ENCODE results near the gene PI4KB.

The PI4KB gene

DNA sequence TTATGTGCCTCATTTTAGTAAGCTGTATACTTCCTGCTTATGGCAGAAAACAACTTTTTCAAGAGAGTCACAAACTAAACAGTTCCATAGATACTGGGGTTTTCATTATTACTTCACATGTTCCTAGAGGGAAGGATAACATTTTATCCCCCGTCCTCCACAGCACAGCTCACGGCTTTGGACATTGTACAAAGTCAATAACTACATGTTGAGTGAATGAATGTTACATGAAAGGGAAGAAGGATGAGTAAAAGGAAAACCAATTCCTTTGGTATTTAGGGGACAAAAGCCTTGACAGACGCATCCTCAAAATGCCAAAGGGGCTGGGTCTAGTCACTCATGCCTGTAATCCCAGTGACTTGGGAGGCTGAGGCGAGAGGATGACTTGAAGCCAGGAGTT, 14.8 kb downstream of the PI4KB start:
- no peak for ATAC-seq
- TF ChIP-seq RARB (CRISPR knock-in tag; IDR thresholded peaks at IDR 0.05) (no peak), ZFP3 (CRISPR knock-in tag; IDR thresholded peaks at IDR 0.05) (no peak), TOX (CRISPR knock-in tag; IDR thresholded peaks at IDR 0.05; ENCODE audit: borderline replicate concordance) (no peak), ZNF8 (CRISPR knock-in tag; IDR thresholded peaks at IDR 0.05) (no peak), ESRRG (CRISPR knock-in tag; IDR thresholded peaks at IDR 0.05) (no peak), BACH2 (CRISPR knock-in tag; IDR thresholded peaks at IDR 0.05; ENCODE audit: borderline replicate concordance) (no peak), PPARA (CRISPR knock-in tag; IDR thresholded peaks at IDR 0.05; ENCODE audit: borderline replicate concordance) (no peak), TCF4 (CRISPR knock-in tag; IDR thresholded peaks at IDR 0.05; ENCODE audit: borderline replicate concordance) (no peak), ISL1 (CRISPR knock-in tag; IDR thresholded peaks at IDR 0.05) (no peak), ZNF70 (CRISPR knock-in tag; IDR thresholded peaks at IDR 0.05) (no peak), ARNTL (CRISPR knock-in tag; IDR thresholded peaks at IDR 0.05; ENCODE audit: borderline replicate concordance, low read depth) (no peak), ZFP30 (CRISPR knock-in tag; IDR thresholded peaks at IDR 0.05) (no peak)
- TF ChIP-seq, protein P1, sequence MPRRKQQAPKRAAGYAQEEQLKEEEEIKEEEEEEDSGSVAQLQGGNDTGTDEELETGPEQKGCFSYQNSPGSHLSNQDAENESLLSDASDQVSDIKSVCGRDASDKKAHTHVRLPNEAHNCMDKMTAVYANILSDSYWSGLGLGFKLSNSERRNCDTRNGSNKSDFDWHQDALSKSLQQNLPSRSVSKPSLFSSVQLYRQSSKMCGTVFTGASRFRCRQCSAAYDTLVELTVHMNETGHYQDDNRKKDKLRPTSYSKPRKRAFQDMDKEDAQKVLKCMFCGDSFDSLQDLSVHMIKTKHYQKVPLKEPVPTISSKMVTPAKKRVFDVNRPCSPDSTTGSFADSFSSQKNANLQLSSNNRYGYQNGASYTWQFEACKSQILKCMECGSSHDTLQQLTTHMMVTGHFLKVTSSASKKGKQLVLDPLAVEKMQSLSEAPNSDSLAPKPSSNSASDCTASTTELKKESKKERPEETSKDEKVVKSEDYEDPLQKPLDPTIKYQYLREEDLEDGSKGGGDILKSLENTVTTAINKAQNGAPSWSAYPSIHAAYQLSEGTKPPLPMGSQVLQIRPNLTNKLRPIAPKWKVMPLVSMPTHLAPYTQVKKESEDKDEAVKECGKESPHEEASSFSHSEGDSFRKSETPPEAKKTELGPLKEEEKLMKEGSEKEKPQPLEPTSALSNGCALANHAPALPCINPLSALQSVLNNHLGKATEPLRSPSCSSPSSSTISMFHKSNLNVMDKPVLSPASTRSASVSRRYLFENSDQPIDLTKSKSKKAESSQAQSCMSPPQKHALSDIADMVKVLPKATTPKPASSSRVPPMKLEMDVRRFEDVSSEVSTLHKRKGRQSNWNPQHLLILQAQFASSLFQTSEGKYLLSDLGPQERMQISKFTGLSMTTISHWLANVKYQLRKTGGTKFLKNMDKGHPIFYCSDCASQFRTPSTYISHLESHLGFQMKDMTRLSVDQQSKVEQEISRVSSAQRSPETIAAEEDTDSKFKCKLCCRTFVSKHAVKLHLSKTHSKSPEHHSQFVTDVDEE (CRISPR knock-in tag; IDR thresholded peaks at IDR 0.05) = no peak
- TF ChIP-seq, protein P2, sequence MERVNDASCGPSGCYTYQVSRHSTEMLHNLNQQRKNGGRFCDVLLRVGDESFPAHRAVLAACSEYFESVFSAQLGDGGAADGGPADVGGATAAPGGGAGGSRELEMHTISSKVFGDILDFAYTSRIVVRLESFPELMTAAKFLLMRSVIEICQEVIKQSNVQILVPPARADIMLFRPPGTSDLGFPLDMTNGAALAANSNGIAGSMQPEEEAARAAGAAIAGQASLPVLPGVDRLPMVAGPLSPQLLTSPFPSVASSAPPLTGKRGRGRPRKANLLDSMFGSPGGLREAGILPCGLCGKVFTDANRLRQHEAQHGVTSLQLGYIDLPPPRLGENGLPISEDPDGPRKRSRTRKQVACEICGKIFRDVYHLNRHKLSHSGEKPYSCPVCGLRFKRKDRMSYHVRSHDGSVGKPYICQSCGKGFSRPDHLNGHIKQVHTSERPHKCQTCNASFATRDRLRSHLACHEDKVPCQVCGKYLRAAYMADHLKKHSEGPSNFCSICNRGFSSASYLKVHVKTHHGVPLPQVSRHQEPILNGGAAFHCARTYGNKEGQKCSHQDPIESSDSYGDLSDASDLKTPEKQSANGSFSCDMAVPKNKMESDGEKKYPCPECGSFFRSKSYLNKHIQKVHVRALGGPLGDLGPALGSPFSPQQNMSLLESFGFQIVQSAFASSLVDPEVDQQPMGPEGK (CRISPR knock-in tag; IDR thresholded peaks at IDR 0.05; ENCODE audit: borderline replicate concordance) = no peak
- TF ChIP-seq, protein P3, sequence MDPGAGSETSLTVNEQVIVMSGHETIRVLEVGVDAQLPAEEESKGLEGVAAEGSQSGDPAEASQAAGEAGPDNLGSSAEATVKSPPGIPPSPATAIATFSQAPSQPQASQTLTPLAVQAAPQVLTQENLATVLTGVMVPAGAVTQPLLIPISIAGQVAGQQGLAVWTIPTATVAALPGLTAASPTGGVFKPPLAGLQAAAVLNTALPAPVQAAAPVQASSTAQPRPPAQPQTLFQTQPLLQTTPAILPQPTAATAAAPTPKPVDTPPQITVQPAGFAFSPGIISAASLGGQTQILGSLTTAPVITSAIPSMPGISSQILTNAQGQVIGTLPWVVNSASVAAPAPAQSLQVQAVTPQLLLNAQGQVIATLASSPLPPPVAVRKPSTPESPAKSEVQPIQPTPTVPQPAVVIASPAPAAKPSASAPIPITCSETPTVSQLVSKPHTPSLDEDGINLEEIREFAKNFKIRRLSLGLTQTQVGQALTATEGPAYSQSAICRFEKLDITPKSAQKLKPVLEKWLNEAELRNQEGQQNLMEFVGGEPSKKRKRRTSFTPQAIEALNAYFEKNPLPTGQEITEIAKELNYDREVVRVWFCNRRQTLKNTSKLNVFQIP (CRISPR knock-in tag; IDR thresholded peaks at IDR 0.05; ENCODE audit: borderline replicate concordance, low read depth) = no peak
- TF ChIP-seq, protein P4, sequence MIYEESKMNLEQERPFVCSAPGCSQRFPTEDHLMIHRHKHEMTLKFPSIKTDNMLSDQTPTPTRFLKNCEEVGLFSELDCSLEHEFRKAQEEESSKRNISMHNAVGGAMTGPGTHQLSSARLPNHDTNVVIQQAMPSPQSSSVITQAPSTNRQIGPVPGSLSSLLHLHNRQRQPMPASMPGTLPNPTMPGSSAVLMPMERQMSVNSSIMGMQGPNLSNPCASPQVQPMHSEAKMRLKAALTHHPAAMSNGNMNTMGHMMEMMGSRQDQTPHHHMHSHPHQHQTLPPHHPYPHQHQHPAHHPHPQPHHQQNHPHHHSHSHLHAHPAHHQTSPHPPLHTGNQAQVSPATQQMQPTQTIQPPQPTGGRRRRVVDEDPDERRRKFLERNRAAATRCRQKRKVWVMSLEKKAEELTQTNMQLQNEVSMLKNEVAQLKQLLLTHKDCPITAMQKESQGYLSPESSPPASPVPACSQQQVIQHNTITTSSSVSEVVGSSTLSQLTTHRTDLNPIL (CRISPR knock-in tag; IDR thresholded peaks at IDR 0.05; ENCODE audit: low read depth) = no peak
- TF ChIP-seq, protein P5, sequence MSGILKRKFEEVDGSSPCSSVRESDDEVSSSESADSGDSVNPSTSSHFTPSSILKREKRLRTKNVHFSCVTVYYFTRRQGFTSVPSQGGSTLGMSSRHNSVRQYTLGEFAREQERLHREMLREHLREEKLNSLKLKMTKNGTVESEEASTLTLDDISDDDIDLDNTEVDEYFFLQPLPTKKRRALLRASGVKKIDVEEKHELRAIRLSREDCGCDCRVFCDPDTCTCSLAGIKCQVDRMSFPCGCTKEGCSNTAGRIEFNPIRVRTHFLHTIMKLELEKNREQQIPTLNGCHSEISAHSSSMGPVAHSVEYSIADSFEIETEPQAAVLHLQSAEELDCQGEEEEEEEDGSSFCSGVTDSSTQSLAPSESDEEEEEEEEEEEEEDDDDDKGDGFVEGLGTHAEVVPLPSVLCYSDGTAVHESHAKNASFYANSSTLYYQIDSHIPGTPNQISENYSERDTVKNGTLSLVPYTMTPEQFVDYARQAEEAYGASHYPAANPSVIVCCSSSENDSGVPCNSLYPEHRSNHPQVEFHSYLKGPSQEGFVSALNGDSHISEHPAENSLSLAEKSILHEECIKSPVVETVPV (CRISPR knock-in tag; IDR thresholded peaks at IDR 0.05) = no peak

DNA sequence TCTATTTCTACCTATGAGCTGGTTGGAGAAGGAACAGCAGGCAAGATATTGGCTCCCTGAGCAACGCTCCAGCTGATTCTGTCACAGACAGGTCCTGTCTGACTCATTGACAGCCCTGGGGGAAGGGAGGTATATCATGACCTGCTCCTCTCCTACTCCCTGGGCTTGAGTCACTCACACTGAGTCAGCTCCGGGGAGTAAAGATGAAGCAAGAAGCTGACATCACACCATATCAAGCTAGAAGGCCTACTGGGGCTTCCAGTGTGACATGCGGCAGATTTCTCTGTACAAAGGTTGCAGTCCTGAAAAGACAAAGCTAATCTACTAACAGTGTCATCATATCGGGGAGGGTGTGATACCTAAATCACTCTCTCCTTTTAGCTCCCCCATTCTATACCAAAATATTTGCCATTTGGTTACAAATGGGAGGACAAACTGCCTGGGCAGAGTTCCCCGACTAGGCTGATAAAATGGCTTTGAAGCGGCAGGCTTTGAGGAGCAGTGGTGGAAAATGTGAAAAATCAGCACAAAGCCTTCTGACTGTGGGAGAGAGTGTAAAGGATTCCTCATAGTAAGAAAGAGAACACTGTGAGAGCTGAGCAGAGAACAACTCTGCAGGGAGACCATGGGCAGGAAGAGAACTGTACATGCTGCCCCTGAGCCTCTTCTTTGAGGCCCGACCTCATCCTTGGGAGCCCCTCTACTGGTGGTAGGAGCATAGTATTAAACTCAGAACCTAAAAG, 15.5 kb downstream of the PI4KB start:
- ATAC-seq = peak; percentile 95
- no peak for TF ChIP-seq ARNTL (CRISPR knock-in tag; IDR thresholded peaks at IDR 0.05; ENCODE audit: borderline replicate concordance, low read depth)
- no peak for TF ChIP-seq ZC3H10 (CRISPR knock-in tag; IDR thresholded peaks at IDR 0.05)
- TF ChIP-seq, protein P2 (CRISPR knock-in tag; IDR thresholded peaks at IDR 0.05; ENCODE audit: borderline replicate concordance) = no peak
- no peak for TF ChIP-seq ZNF8 (CRISPR knock-in tag; IDR thresholded peaks at IDR 0.05)
- TF ChIP-seq TOX (CRISPR knock-in tag; IDR thresholded peaks at IDR 0.05; ENCODE audit: borderline replicate concordance) = no peak; the same call in 1 of the 2 replicates
- no peak for TF ChIP-seq TCF4 (CRISPR knock-in tag; IDR thresholded peaks at IDR 0.05; ENCODE audit: borderline replicate concordance)
- TF ChIP-seq, protein P4 (CRISPR knock-in tag; IDR thresholded peaks at IDR 0.05; ENCODE audit: low read depth) = no peak
- TF ChIP-seq BACH2 (CRISPR knock-in tag; IDR thresholded peaks at IDR 0.05; ENCODE audit: borderline replicate concordance) = no peak
- TF ChIP-seq ZNF565 (CRISPR knock-in tag; conservative IDR thresholded peaks at IDR 0.05; ENCODE audit: low read depth) = no peak
- no peak for TF ChIP-seq SNAI2 (CRISPR knock-in tag; IDR thresholded peaks at IDR 0.05)
- no peak for TF ChIP-seq ZNF70 (CRISPR knock-in tag; IDR thresholded peaks at IDR 0.05)
- TF ChIP-seq CSDC2 (CRISPR knock-in tag; IDR thresholded peaks at IDR 0.05) = peak; percentile 67; the same call in 1 of the 2 replicates
- TF ChIP-seq ZFP30 (CRISPR knock-in tag; IDR thresholded peaks at IDR 0.05) = no peak
- TF ChIP-seq, protein P3 (CRISPR knock-in tag; IDR thresholded peaks at IDR 0.05; ENCODE audit: borderline replicate concordance, low read depth) = 0 out of 2 replicates have a peak, but pooled peaks have one; percentile 77
- 0 out of 2 replicates have a peak, but pooled peaks have one; percentile 34 for TF ChIP-seq ZFP3 (CRISPR knock-in tag; IDR thresholded peaks at IDR 0.05)
- TF ChIP-seq OSR1 (CRISPR knock-in tag; IDR thresholded peaks at IDR 0.05) = peak; percentile 88
- no peak for TF ChIP-seq ESRRG (CRISPR knock-in tag; IDR thresholded peaks at IDR 0.05)
- TF ChIP-seq GLIS3 (CRISPR knock-in tag; IDR thresholded peaks at IDR 0.05) = no peak
